AML-193 (cell line): ENCODE data around the gene ARHGAP12.
"Not testable (repeated sequence)": the region's sequence is repeated elsewhere in the genome, so short reads cannot be mapped to it uniquely, and the experiment has no call there.

Experiments used
- DNase-seq, 2 experiments: peaks; one replicate each; lab custom pipeline; 2025; lab: John Stamatoyannopoulos, UW

The ARHGAP12 gene

DNA sequence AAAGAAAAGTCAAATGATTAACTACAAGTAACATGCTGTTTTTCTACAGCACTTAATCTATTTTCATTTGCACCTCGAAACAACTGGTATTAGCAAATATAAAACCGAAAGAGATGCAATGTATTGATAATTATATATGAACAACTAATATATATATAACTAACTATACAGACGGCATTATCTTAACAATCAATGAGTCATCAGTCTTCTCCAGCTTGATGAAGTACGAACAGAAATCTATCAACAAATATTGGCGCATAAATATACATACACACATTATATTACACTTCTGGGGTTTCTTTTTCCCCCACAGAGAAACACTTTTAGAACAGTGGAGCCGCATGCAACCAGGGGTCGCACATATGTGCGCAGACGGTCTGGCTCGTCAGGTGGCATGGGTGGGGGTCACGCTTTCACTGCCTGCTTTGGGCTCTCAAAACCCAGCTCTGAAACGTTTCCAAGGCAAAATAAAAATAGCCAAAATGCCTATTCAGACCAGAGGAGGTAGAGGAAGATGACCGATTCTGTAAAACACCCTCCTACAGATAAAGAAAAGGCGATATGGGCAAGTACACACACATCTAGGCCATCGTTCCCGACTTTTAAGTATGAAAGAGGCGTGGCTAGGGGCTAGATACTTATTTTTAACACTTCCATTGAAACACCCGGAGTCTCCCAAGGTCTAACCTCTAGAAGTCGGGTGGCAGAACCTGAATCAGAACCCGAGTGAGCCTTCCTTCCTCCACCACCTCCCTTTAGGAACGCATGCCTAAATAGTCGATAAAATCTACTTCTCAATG, 1.7 kb downstream of the ARHGAP12 start:
- DNase-seq, result no peak

GRCh38 chr10:31926160-31926559, 2.5 kb downstream of the ARHGAP12 start:
- DNase-seq, result peak; percentile 43 to 50

DNA sequence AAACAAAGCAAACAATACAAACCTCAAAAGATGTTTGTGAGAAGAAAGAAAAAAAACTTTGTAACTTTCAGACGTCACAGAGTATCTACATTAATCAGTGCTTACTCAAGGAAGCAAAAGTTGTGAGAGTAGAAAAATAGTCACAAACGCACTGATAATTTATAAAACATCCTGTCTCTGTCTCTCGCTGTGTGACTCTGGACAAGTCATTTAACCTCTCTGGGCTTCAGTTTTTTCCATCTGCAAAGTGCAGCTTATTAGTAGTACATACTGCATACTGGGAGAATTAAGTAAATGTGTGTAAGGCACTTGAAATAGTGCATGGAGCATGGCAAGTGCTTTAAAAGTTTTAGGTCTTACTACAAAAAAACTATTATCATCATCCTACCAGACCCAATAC, 3.8 kb downstream of the ARHGAP12 start:
- DNase-seq, result no peak

- DNase-seq, result no peak
Observed at GRCh38 chr10:31923389-31923788, 5.2 kb downstream of the ARHGAP12 start.

- no peak for DNase-seq
Observed at GRCh38 chr10:31921031-31921430, 7.6 kb downstream of the ARHGAP12 start.

DNA sequence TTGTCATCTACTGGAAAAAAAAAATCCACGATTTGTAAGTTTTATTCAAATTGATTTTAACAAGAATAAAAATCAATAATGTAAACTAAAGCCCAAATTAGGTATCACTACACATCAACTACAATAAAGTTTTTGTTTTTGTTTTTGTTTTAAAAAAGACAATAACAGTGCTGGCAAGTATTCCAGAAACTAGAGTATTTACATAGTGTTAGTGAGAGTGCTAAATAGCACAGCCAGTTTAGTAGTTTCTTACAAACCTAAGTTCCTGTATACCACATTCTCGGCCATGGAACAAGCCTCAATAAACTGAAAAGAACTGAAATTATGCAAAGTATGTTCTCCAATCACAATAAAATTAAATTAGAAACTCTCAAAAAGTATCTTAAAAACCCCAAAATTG, 8.1 kb downstream of the ARHGAP12 start:
- DNase-seq, result no peak

DNA sequence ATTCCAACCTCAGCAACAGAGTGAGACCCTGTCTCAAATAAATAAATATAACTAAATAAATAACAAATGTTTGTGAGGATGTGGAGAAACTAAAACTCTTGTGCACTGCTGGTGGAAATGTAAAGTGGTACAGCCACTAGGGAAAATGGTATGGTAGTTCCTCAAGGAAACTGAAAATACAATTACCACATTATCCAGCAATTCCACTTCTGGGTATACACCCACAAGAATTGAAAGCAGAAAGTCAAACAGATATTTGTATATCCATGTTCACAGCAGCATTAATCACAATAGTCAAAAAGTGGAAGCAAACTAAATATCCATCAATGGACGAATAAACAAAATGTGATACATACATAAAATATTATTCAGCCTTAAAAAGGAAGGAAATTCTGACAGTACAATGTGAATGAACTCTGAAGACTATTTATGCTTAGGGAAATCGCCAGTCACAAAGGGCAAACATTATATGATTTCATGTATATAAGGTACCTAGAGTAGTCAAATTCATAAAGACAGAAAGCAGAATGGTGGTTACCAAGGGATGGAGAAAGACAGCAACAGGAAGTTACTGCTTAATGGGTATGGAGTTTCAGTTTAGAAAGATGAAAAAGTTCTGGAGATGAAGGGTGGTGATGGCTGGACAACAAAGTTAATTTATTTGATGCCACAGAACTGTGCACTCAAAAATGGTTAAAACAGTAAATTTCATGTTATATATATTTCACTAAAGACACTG, 9.8 kb downstream of the ARHGAP12 start:
- DNase-seq, result no peak

DNA sequence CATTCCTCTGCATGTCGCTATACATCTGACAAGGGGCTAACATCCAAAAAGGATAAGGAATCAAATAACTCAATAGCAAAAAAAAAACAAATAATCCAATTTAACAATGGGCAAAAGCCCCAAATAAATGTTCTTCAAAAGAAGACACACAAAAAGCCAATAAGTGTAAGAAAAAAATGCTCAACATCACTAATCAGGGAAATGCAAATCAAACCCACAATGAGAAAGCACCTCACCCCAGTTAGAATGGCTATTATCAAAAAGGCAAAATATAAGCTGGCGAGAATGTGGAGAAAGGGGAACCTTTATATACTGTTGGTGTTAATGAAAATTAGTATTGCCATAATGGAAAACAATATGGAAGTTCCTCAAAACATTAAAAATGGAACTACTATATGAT, 14.3 kb downstream of the ARHGAP12 start:
- DNase-seq, result no peak

- no peak for DNase-seq
Observed at GRCh38 chr10:31912898-31913850, 15.5 kb downstream of the ARHGAP12 start.

DNA sequence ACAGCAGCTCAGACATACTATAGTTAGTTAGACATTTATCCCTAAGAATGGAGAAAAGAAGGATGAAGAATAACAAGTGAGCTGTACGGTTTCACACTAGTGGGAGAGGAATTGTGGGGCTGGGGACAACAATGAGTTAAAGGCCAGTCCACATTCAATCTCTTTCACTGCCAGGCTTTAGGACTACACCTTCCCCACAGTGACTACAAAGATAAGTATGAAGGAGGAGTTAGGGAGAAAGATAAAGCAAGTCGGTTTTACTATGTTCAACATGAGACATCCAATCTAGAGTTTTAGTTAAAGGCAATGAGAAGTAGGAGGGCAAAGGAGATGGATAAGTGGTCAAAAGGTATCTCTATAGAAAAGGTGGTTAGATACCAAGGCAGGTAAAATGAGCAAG, 16.3 kb downstream of the ARHGAP12 start:
- no peak for DNase-seq

GRCh38 chr10:31910016-31910415, 18.6 kb downstream of the ARHGAP12 start:
- DNase-seq, result no peak

DNA sequence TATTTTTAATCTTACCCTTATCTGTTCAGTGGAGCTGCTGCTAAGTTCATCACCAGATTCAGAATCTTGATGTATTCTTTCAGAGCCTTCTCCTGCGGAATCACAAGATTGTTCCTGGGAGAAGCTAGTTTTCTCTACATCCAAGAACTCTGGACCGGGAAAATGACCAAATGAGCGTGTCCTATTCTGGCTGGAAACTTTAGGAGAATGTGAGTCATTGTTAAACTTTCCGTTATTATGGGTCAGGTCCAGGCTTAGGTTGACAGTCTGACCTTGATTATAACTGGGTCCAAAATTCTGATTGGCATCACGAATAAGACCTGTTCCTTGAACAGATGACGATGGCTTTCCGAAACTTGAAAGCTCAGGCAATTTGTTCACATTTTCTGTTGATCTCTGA, 20.5 kb downstream of the ARHGAP12 start:
- DNase-seq, result no peak

- DNase-seq, result no peak
Observed at GRCh38 chr10:31906039-31906438, 22.6 kb downstream of the ARHGAP12 start.

DNA sequence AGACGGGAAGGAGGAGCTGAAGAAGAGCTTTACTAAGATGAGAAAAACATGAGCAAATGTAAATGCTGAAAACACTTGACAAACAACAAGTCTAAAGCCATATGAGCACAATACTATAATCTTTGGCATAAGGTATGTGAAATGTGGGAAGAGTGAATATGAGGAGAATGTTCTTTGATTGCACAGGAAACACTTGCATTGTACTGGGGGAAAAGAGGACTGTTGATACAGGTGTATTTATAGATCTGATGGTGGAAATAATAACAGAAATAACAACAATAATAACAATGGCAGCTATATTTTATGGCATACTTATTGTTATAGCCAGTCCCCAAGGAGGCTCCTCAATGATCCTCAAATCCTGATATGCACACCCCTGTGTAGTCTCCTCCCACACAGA, 23.0 kb downstream of the ARHGAP12 start:
- no peak for DNase-seq

DNA sequence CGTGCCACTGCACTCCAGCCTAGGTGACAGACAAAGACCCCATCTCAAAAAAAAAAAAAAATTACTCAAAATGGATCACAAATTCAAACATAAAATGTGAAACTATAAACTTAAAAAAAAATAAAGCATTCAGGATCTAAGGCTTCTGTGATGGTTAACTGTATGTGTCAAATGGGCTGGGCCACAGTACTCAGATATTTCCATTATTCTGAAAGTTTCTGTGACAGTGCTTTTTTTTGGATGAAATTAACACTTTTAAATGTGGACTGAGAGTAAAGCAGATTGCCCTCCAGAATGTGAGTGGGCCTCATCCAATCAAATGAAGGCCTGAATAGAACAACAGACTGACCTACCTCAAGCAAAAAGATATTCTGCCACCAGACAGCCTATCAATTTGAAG, 26.0 kb downstream of the ARHGAP12 start:
- no peak for DNase-seq

DNA sequence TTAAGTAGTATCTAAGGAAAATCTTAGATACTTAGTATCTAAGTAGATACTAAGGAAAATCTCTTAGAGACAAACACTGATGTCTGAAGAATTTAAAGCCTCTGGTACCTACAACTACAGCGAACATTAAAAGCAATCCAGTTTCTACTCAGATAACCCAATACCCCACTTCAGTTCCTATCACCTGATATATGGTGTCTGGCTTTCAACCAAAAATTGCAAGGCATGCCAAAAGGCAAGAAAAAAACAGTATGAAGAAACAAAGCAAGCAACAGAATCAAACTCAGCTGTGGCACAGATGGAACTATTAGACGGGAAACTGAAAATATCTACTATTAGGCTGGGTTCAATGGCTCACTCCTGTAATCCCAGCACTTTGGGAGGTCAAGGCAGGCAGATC, 31.1 kb downstream of the ARHGAP12 start:
- DNase-seq, result no peak

DNA sequence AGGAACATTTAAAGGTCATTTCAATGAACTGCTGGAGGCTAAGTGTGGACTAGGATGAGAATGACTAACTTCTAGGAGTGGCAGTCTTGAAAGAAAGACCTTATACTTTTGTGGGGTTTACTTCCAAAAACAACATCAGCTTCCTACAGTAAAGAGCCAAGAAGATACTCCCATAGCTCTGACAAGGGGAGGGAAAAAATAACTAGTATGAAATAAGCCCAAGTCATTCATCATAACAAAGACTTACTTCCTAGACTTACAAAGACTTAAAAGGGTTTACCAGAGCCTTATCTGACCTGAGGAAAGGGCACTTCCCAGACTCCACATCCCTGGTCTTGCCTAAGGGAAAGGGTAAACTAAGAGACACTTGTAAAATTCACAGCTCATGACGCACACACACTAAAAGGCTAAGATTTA, 31.7 kb downstream of the ARHGAP12 start:
- DNase-seq, result no peak

DNA sequence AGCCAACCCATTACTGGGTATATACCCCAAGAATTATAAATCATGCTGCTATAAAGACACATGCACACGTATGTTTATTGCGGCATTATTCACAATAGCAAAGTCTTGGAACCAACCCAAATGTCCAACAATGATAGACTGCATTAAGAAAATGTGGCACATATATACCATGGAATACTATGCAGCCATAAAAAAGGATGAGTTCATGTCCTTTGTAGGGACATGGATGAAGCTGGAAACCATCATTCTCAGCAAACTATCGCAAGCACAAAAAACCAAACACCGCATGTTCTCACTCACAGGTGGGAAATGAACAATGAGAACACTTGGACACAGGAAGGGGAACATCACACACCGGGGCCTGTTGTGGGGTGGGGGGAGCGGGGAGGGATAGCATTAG, 32.9 kb downstream of the ARHGAP12 start:
- DNase-seq, result not testable (repeated sequence)

DNA sequence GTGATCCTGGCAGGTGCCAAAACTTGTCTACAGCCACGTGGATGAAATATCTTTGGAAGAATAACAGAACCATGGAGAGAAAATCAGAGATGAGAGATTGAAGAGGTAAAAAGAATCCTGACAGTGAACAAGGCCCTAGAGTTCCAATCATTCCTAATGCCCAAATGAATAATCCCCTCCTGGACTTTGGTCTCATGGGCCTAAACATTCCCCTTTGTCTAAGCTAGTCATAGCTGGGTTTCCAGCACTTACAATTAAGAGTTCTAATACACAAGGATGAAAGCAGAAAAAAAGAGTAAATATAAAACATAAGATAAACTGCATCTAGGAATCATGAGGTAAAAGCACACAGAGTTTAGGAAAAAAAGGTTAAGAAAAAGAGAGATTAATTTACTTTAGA, 40.2 kb downstream of the ARHGAP12 start:
- DNase-seq, result no peak

DNA sequence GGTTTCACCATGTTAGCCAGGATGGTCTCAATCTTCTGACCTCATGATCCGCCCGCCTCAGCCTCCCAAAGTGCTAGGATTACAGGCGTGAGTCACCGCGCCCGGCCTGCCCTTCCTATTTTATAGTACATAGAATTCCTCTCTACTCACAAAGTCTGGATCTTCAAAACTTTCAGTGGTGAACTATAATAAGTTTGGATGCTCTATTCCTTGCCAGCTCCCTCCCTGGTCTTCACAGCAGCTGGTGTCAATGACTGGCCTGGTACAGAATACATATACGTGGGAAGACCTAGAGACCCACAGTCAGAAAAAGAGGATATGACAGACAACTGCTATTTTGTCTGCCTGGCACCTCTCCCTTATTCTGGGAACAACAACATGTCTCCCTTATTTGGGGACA, 40.8 kb downstream of the ARHGAP12 start:
- no peak for DNase-seq

- DNase-seq, result no peak
Observed at GRCh38 chr10:31886885-31887284, 41.7 kb downstream of the ARHGAP12 start.

DNA sequence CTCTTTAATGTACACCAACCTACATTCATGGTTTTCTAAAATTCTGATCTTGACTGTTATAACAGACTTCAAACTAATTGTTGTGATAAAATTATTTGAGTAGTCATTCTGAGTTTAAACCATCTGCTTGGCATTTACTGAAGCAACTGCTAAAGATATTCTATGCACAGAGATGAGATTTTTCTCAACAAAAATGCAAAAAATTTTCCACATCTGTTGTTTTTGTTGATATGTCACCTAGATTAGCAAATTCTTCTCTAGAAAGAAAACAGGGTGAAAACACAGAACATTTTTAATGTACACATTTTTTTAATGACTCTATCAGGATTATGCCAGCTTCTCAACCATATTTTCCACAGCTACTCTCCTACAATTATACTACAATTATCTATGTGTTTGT, 42.7 kb downstream of the ARHGAP12 start:
- no peak for DNase-seq
